ENCODE results near the gene ERF.
A peak's percentile ranks its signal among the peaks of the same experiment; 100 is the strongest.

The ERF gene

GRCh38 chr19:42286349-42287016 lies 31.6 kb upstream of the ERF start:
- DNase-seq: no peak

- DNase-seq: no peak
These were observed 31.0 kb upstream of the ERF start for GRCh38 chr19:42285988-42286348.

- no peak for DNase-seq
These were observed 30.6 kb upstream of the ERF start for GRCh38 chr19:42285541-42285941.

- no peak for DNase-seq
These were observed 29.8 kb upstream of the ERF start for GRCh38 chr19:42284591-42285341.

- DNase-seq: peak; percentile 38
These were observed 29.2 kb upstream of the ERF start for GRCh38 chr19:42284066-42284501.

- DNase-seq: peak; percentile 87
These were observed 28.5 kb upstream of the ERF start for GRCh38 chr19:42283188-42284065.

- DNase-seq: no peak
These were observed 27.9 kb upstream of the ERF start for GRCh38 chr19:42282819-42283187.

GRCh38 chr19:42281827-42282762 lies 27.2 kb upstream of the ERF start:
- DNase-seq: no peak

- peak; percentile 71 for DNase-seq
These were observed 26.4 kb upstream of the ERF start for GRCh38 chr19:42281146-42281826.

- peak; percentile 75 for DNase-seq
These were observed 25.9 kb upstream of the ERF start for GRCh38 chr19:42280815-42281145.

GRCh38 chr19:42279902-42280814 lies 25.2 kb upstream of the ERF start:
- peak; percentile 89 for DNase-seq

- no peak for DNase-seq
These were observed 24.4 kb upstream of the ERF start for GRCh38 chr19:42279155-42279901.

- no peak for DNase-seq
These were observed 23.7 kb upstream of the ERF start for GRCh38 chr19:42278452-42279154.

- DNase-seq: peak; percentile 51
These were observed 23.0 kb upstream of the ERF start for GRCh38 chr19:42277821-42278451.

GRCh38 chr19:42276821-42277220 lies 21.9 kb upstream of the ERF start:
- no peak for DNase-seq

- no peak for DNase-seq
These were observed 21.4 kb upstream of the ERF start for GRCh38 chr19:42276284-42276683.

GRCh38 chr19:42275517-42275916 lies 20.6 kb upstream of the ERF start:
- no peak for DNase-seq

GRCh38 chr19:42275103-42275502 lies 20.2 kb upstream of the ERF start:
- DNase-seq: no peak

Data from NCI-H1694 (cell line).